Kidney glomerular epithelial cell (primary cell): Measurements from ENCODE around the gene CRHR2.

Experiments
- DNase-seq: peaks from one replicate; lab custom pipeline; 2025; lab: John Stamatoyannopoulos, UW

The CRHR2 gene

GRCh38 chr7:30706908-30707307, 24.7 kb upstream of the CRHR2 start:
- no peak for DNase-seq

- no peak for DNase-seq
Observed at GRCh38 chr7:30706316-30706715, 24.1 kb upstream of the CRHR2 start.

DNA sequence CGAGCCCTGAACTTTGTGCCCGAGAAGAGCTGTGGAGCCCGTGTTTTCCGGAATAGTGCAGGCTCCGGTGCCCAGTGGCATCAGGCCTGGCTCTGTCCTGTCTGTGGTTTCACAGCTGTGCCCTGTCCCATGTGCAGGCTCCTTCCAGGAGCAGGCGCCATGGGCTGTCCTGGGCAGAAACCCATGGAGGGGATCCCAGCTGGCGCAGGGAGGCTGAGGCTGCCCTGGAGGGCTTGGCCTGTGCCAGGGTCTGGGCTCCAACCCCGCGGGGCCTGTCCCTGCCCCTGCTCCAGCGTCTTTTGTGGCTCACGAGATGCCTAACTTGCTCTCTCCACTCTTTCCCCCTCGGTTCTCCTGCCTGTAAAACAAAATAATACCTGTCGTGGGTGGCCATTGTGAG, 23.3 kb upstream of the CRHR2 start:
- DNase-seq: no peak

DNA sequence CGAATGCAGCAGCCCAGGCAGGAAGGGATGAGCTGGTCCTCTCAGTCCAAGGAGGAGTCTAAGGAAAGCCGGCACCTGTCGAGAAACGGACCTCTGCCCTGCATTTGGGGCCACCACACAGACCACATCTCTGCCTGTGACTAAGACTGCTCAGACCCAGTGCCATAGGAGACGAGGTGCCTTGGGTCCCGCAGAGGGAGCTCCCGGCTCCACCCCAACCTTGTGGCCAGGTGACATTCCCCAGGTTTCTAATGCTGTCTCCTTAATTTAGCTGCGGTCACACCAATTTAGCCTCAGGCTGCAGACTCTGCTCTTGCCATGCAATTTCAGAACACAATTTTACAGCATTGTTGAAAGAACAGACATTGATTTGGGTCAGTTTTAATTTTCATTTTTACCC, 22.8 kb upstream of the CRHR2 start:
- DNase-seq: no peak

DNA sequence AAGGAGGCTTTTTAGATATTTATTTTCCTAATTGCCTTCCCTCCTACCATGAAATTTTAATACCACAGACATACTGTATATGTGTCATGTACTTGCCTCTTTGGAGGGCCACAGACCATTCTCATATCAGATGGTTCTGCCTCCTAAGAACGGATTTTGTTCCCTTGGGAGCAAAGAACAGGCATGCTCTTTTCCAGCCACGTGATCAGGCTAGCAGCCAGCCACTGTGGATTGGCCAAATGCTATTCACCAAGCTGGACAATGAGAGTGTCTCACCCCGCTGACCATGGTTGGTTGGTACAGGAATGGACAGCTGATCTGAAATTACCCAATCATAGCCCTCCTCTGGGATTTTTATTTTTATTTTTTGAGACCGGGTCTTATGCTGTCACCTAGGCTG, 21.5 kb upstream of the CRHR2 start:
- no peak for DNase-seq

DNA sequence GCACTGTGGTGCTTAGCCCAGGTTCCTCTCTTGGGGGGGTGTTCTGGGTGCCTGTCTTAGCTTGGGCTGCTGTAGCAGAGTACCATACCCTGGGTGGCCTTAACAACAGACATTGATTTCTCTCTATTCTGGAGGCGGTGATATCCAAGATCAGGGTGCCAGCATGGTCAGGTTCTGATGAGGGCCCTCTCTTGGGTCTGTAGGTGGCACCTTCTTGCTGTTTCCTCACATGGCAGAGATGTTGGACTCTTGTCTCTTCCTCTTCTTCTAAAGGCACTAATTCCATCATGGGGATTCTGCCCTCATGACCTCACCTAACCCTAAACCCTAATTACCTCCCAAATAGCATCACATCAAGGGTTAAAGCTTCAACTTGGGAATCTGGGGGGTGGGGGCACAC, 19.9 kb upstream of the CRHR2 start:
- no peak for DNase-seq

- DNase-seq: no peak
Observed at GRCh38 chr7:30700941-30701340, 18.7 kb upstream of the CRHR2 start.

DNA sequence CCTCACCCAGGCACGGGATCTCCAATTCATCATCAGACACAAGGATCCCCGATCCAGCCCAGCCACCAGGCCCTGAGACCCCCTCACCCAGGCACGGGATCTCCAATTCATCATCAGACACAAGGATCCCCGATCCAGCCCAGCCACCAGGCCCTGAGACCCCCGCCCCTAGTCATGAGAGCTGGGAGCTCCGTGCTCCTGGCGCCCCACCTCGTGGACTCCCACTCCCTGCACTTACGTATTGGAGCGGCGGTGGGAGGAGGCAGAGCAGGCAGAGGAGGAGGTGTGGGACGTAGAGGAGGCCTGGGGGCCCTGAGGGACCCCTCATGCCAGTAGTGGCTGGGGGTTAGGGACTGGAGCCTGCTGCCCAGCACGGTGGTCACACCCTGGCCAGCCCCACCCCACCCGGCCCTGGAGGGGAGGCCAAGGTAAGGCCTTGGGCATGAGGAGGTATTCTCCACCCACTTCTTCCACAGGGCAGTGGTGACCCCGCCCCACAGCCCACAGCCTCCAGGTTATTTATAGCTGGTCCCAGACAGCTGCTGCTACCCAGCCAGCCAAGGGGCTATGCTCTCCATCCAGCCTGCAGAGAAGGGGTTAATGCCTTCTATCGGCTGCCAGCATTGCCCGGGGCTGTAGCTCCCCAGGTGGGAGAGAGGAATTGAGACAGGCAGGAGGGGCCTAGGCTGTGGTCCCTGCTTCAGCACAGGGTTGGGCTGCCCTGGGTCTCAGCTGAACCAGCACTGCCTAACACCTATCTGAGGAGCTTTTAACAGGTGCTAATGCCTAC, 17.6 kb upstream of the CRHR2 start:
- DNase-seq: no peak

DNA sequence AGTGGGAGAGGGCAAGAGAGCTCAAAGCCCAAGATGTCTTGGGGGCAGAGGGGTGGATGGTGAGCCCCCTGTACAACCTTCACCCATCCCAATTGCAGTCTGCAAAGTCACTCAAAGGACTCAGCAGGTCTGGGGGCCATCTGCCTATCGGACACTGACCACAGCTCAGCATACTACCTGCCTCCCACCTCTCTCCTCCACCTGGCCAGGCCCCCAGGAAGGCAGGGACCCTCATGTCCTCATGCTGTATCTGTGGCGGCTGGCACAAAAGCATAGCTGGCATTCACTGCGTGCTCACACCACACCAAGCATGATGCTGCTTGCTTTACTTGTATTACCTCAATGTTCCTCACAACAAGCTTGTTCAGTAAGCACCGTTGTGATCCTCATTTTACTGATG, 16.2 kb upstream of the CRHR2 start:
- DNase-seq: no peak

DNA sequence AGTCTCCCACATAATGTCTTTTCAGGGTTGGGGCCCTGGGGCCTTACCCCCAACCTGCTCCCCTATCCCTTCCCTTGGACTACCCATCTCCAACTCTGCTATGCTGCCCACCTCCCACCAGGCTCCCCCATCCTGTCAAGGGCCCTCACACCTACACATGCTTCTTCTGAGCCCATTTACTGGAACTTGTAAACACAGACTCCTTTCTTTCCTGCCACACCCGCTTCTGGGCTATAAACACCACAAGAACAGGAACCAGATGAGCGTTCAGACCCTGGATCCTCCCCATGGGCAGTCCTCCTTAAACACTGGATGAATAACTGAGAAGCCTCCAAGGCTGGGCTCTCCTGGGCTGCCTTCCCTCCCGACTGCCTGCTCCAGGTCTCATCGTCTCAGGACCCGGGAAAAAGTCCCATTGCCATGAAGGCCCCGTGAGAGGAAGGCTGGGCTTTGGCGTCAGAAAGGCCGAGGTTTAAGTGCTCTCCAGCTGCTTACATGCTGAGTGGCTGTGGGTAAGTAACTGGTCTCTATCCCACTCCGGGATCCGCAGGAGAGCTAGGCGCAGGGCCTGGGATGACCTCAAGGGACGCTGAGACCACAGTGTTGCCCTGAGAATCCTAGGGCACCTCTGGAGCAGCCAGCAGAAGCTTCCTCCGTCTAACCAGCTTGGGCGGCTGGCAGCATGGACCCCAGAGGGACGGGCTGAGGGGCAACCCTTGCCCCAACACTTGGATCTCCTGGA, 15.6 kb upstream of the CRHR2 start:
- no peak for DNase-seq

GRCh38 chr7:30694774-30695721, 12.8 kb upstream of the CRHR2 start:
- DNase-seq: no peak

GRCh38 chr7:30694218-30694745, 12.0 kb upstream of the CRHR2 start:
- no peak for DNase-seq

DNA sequence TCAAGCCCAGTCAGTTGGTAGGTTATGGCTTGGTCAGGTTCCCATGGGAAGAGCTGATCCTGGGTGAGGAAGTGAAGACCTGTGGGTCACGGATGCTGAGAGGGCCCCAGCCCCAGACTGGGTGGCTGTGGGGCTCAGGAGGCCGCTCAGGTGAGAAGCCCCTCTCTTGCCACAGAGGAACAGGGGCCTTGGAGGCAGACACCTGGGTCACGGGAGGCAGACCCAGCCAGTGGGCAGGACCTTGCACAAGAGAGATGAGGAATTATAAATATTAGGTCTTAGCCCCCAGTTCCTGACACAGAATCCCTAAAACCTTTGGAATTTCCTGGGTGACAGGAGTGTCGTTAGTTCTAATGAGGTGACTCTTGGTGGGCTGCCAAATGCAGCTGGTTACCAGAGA, 10.6 kb upstream of the CRHR2 start:
- DNase-seq: no peak

- no peak for DNase-seq
Observed at GRCh38 chr7:30692438-30692837, 10.2 kb upstream of the CRHR2 start.

DNA sequence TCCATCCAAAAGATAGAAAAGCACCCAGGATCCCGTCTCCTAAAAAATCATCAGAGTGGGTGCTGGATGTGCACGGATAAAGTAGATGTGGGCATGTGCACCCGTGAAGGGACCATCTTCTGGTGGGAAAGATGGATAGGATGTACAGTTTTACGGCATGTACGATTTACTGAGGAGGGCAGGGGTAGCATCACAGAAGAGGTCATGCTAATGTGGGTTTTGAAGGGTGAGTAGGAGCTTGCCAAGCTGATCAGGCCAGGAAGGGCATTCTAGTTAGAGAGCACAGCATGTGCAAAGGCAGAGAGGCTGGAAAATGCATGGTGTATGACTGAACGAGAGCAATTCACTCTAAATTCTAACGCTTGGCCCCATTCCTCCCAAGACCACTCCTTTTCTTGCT, 7.8 kb upstream of the CRHR2 start:
- DNase-seq: no peak

DNA sequence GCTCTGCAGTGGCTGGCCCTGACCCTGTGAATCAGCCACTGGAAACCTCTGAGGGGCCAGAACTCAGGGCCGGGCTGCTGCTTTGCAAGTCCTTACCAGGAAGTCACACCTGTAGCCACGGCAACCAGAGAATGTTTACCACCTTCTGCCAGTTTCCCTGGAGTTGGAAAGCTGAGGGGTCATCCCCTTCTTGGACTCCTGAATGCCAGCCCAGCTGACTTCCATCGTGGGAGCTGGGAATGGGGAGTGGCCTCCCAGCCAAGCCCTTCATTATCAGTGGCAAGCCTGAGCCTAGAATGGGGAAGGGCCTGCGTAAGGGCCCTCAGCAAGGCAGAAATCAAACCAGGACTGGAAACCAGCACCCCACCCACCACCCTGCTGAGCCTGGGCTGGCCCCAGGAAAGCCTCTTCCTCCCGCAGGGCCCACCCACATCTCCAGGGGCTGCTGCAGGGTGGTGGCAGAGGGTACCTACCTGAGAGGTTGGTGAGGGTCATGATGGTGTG, 6.5 kb upstream of the CRHR2 start:
- no peak for DNase-seq

GRCh38 chr7:30687604-30688003, 5.3 kb upstream of the CRHR2 start:
- DNase-seq: no peak

GRCh38 chr7:30684351-30684750, 2.1 kb upstream of the CRHR2 start:
- no peak for DNase-seq

DNA sequence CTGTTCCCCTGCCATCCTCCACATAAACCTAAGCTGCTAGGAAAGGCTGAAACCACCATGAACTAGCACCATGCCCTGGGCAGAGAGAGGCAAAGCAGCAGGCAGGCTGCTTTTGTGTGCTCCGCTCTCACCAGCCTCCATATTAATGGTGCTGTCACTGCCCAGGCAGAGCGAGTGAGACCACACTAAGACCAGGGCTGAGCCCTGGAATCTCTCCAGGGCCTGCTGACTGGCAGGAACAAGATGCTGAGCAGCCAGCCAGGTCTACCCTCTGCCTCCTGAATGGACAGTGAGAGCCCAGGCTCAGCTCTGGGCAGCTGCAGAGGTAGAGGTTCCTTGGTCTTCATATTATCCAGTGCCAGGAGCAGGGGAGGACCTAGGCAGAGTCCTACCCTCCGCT, 1.6 kb upstream of the CRHR2 start:
- no peak for DNase-seq

DNA sequence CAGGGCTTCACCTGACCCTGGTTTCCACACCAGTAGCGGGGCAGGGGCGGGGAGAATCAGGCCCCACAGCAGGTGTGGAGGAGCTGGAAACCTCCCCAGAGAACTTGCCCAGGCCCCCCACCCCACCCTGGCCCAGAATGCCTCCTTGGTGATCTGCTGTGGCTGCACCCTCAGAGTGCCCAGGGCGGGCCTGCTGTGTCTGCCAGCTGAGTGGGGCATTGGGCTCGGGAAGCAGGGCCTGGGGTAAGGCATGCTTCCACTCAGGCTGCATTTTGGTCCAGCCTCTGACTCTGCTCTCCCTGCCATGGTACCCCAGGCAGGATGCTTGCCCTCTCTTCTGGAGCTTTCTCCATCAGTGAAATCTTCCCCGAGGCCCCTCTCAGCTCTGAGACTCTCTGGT, 1.1 kb upstream of the CRHR2 start:
- no peak for DNase-seq

- DNase-seq: no peak
Observed at GRCh38 chr7:30681815-30682211, 443 bp downstream of the CRHR2 start.

DNA sequence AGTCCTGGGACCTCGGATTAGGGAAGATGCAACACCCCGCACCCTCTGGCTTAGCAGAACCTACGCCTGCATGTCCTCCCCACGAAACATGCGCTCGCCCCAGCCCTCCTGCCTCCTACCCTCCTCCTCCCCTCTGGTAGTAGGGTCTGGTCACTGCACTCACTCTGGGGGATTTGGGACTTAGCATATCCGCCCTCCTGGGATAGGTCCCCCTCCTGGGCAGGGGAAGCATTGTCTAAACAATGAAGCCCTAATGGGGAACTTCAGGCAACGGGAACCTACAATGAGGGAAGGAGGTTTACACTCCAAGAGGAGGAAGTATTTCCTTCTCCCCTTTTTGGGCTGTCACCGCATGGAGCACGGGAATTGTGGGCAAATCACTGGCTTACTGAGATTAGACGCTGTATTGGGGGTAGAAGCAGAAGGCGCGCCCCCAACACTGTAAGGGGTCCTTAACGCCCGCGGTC, 892 bp downstream of the CRHR2 start:
- no peak for DNase-seq
